GM23338 (cell line): ENCODE data around the gene RPAP2. TPM values are rescaled to one million over a fixed set of nuclear protein-coding genes. Genes with fewer than 3 reads are reported as not detected.

Experiments used
- ATAC-seq: fragments of 200-7000 bp; cut with Tn5 transposase; 3 replicates; pipeline ENCODE4 v1.9.1; 2020
- DNase-seq: peaks from one replicate; pipeline ENCODE4 v3.0.0-alpha.2; 2015; ENCODE audit warnings: low spot score
- H2AFZ ChIP-seq: fragments of 200-600 bp; sonication (generic); 2 replicates; pipeline ENCODE4 v1.8.0; 2016; ENCODE audit warnings: antibody characterized with exemption, mild to moderate bottlenecking, moderate library complexity
- H3F3A ChIP-seq: fragments of 200-600 bp; sonication (generic); replicated peaks from 2 replicates; pipeline ENCODE4 v1.8.0; 2017; ENCODE audit warnings: antibody characterized with exemption, mixed run types, low read depth
- H3K27ac ChIP-seq: fragments of 200-600 bp; sonication (generic); 2 replicates; pipeline ENCODE4 v1.6.1; 2016; ENCODE audit warnings: low read depth
- H3K27me3 ChIP-seq: fragments of 200-600 bp; sonication (generic); 2 replicates; pipeline ENCODE4 v1.8.0; 2016; ENCODE audit warnings: mild to moderate bottlenecking, mixed run types, moderate library complexity; ENCODE audit not compliant: insufficient read depth
- H3K36me3 ChIP-seq: fragments of 200-600 bp; sonication (generic); 2 replicates; pipeline ENCODE4 v1.8.0; 2016; ENCODE audit warnings: mild to moderate bottlenecking; ENCODE audit not compliant: insufficient read depth
- H3K4me1 ChIP-seq: fragments of 200-600 bp; sonication (generic); 2 replicates; pipeline ENCODE4 v1.8.0; 2016; ENCODE audit warnings: mild to moderate bottlenecking, moderate library complexity; ENCODE audit not compliant: insufficient read depth
- H3K4me2 ChIP-seq: fragments of 200-600 bp; sonication (generic); 2 replicates; pipeline ENCODE4 v1.7.1; 2017; ENCODE audit warnings: mixed run types
- H3K4me3 ChIP-seq: fragments of 200-600 bp; sonication (generic); 2 replicates; pipeline ENCODE4 v1.6.1; 2016; ENCODE audit warnings: mixed run types
- H3K79me2 ChIP-seq: fragments of 200-600 bp; sonication (generic); replicated peaks from 2 replicates; pipeline ENCODE4 v1.8.0; 2017; ENCODE audit warnings: mild to moderate bottlenecking; ENCODE audit not compliant: insufficient read depth
- H3K9me2 ChIP-seq: fragments of 200-600 bp; sonication (generic); 2 replicates; pipeline ENCODE4 v1.8.0; 2017; ENCODE audit not compliant: insufficient read depth
- H4K20me1 ChIP-seq: fragments of 200-600 bp; sonication (generic); replicated peaks from 2 replicates; pipeline ENCODE4 v1.8.0; 2017; ENCODE audit warnings: mild to moderate bottlenecking; ENCODE audit not compliant: insufficient read depth
- H3K27ac Mint-ChIP-seq: 2 replicates; pipeline ENCODE4 v1.8.0; 2020; ENCODE audit warnings: inconsistent platforms, mild to moderate bottlenecking, moderate library complexity, mixed read lengths
- H3K27me3 Mint-ChIP-seq: 3 replicates; pipeline ENCODE4 v1.8.0; 2022; ENCODE audit warnings: low read depth, mild to moderate bottlenecking, moderate library complexity, mixed read lengths, inconsistent platforms; ENCODE audit not compliant: insufficient read depth, poor library complexity
- H3K36me3 Mint-ChIP-seq: 3 replicates; pipeline ENCODE4 v1.8.0; 2021; ENCODE audit warnings: low read depth, mild to moderate bottlenecking, inconsistent platforms, moderate library complexity, mixed read lengths
- H3K4me1 Mint-ChIP-seq: 3 replicates; pipeline ENCODE4 v1.8.0; 2020; ENCODE audit warnings: mild to moderate bottlenecking, inconsistent platforms, mixed read lengths
- H3K4me3 Mint-ChIP-seq: 3 replicates; pipeline ENCODE4 v1.8.0; 2021; ENCODE audit warnings: moderate library complexity, mild to moderate bottlenecking, inconsistent platforms, mixed read lengths
- H3K9me3 Mint-ChIP-seq: 3 replicates; pipeline ENCODE4 v1.8.0; 2020; ENCODE audit warnings: moderate library complexity, mild to moderate bottlenecking, inconsistent platforms, mixed read lengths
- CREB1 ChIP-seq: fragments of 250-450 bp; sonication (Bioruptor Pico); IDR thresholded peaks from 2 replicates; pipeline ENCODE4 v1.5.0; 2020; ENCODE audit warnings: low read depth, mild to moderate bottlenecking, moderate library complexity
- CTCF ChIP-seq, 2 experiments: fragments of 200-600 bp in 1 of 2; sonication (generic) in 1 of 2; conservative IDR thresholded peaks; 2 replicates each; pipeline versions ENCODE4 v1.5.1 to v1.6.1; 2016 to 2017; ENCODE audit warnings: antibody characterized with exemption in 2 of 2, low read depth in 2 of 2, mild to moderate bottlenecking in 2 of 2, moderate library complexity in 1 of 2
- ETS1 ChIP-seq: IDR thresholded peaks from 2 replicates; pipeline ENCODE4 v1.6.1; 2016; ENCODE audit warnings: antibody characterized with exemption
- EZH2 ChIP-seq: fragments of 200-600 bp; sonication (generic); IDR thresholded peaks from one replicate; pipeline ENCODE4 v1.8.0; 2017; ENCODE audit warnings: antibody characterized with exemption, mild to moderate bottlenecking, low read depth; ENCODE audit not compliant: unreplicated experiment
- EZH2phosphoT487 ChIP-seq: fragments of 200-600 bp; sonication (generic); IDR thresholded peaks from one replicate; pipeline ENCODE4 v1.8.1; 2018; ENCODE audit warnings: antibody characterized with exemption; ENCODE audit not compliant: unreplicated experiment
- JUNB ChIP-seq: IDR thresholded peaks from one replicate; pipeline ENCODE4 v1.6.1; 2016; ENCODE audit warnings: antibody characterized with exemption; ENCODE audit not compliant: unreplicated experiment
- NANOG ChIP-seq: IDR thresholded peaks from 2 replicates; pipeline ENCODE4 v1.6.1; 2016; ENCODE audit warnings: antibody characterized with exemption, borderline replicate concordance
- POLR2AphosphoS5 ChIP-seq: IDR thresholded peaks from 2 replicates; pipeline ENCODE4 v1.6.1; 2016; ENCODE audit warnings: antibody characterized with exemption, low read depth
- REST ChIP-seq: IDR thresholded peaks from one replicate; pipeline ENCODE4 v1.6.1; 2018; ENCODE audit warnings: antibody characterized with exemption; ENCODE audit not compliant: unreplicated experiment
- STAT1 ChIP-seq: IDR thresholded peaks from one replicate; pipeline ENCODE4 v1.6.1; 2016; ENCODE audit warnings: antibody characterized with exemption; ENCODE audit not compliant: unreplicated experiment
- ZNF462 ChIP-seq: fragments of 250-450 bp; sonication (Bioruptor Pico); IDR thresholded peaks from 2 replicates; pipeline ENCODE4 v1.5.0; 2020; ENCODE audit warnings: mild to moderate bottlenecking, moderate library complexity
- polyA plus RNA-seq: library from polyadenylated mRNA; unstranded; fragments of >200 nt; fragmentation: Nextera tagmentation; extraction: Ambion mirVana; gene quantifications from 2 replicates; pipeline ENCODE4 v1.2.1, GENCODE V29; 2016
- total RNA-seq: library from RNA; depleted of rRNA; stranded (reverse); fragments of >200 nt; shearing (Covaris generic); gene quantifications from 2 replicates; pipeline ENCODE4 v1.2.3, GENCODE V29; 2014

Gene RPAP2
- total and polyA plus RNA-seq, 2 experiments from 2014 or later: 26.6 to 30.4 TPM

GRCh38 chr1:92404661-92405060, 105.8 kb downstream of the RPAP2 start (continued):
- TF ChIP-seq ZNF462 (CRISPR knock-in tag): no peak

- no peaks in the 10 kb centered on the region for H3K79me2 ChIP-seq
- no peaks in the 10 kb centered on the region for H3K4me1 ChIP-seq
- H3K27me3 ChIP-seq: no peaks in the 10 kb centered on the region
- ATAC-seq (no peak), DNase-seq (no peak)
- no peaks in the 10 kb centered on the region for H4K20me1 ChIP-seq
- H3K4me2 ChIP-seq: no peak overlapping the region
- no peak overlapping the region for H3K4me3 ChIP-seq
- no peaks in the 10 kb centered on the region for H3K36me3 ChIP-seq
- no peaks in the 10 kb centered on the region for H3K9me2 ChIP-seq
- peaks cover 5% of the 10 kb centered on the region for H3K36me3 Mint-ChIP-seq
- H3K9me3 Mint-ChIP-seq: peaks cover 11% of the 10 kb centered on the region
- H3K4me1 Mint-ChIP-seq: no peaks in the 10 kb centered on the region
- H3K27ac ChIP-seq: no peak overlapping the region
- no peaks in the 10 kb centered on the region for H3F3A ChIP-seq
- no peak overlapping the region for H2AFZ ChIP-seq
- no peak overlapping the region for H3K27ac Mint-ChIP-seq
- H3K4me3 Mint-ChIP-seq: no peak overlapping the region
- peaks cover 8% of the 10 kb centered on the region for H3K27me3 Mint-ChIP-seq
- TF ChIP-seq CREB1 (CRISPR knock-in tag): no peak
- TF ChIP-seq NANOG: no peak
- TF ChIP-seq EZH2: no peak
- no peak for TF ChIP-seq STAT1
- no peak for TF ChIP-seq CTCF (conservative IDR thresholded peaks at IDR 0.05; ENCODE audit: low read depth in 2 of 2)
- no peak for TF ChIP-seq POLR2AphosphoS5
- no peak for TF ChIP-seq ETS1
- no peak for TF ChIP-seq REST
- TF ChIP-seq JUNB: no peak
- TF ChIP-seq EZH2phosphoT487: no peak
Measured at GRCh38 chr1:92408825-92409224, 110.0 kb downstream of the RPAP2 start.
